Measurements from ENCODE around the gene LMOD2.
"Not testable (repeated sequence)": the region's sequence is repeated elsewhere in the genome, so short reads cannot be mapped to it uniquely, and the experiment has no call there.

Gene LMOD2

GRCh38 chr7:123655614-123656013 is at the start of gene LMOD2:
LMOD2 (plus strand) TSS chr7:123655866; CDS start chr7:123655964, 98 bp downstream.
- DNase-seq (ENCODE audit: low read depth in 2 of 2): no peak

- no peak for DNase-seq (ENCODE audit: low read depth in 2 of 2)
Observed at GRCh38 chr7:123607423-123607975, 48.2 kb upstream of the LMOD2 start.

GRCh38 chr7:123608991-123609882 is 46.4 kb upstream of the LMOD2 start:
- DNase-seq (ENCODE audit: low read depth in 2 of 2): no peak

- DNase-seq (ENCODE audit: low read depth in 2 of 2): no peak
Observed at GRCh38 chr7:123609883-123610239, 45.8 kb upstream of the LMOD2 start.

GRCh38 chr7:123612024-123612423 is 43.6 kb upstream of the LMOD2 start:
- no peak for DNase-seq (ENCODE audit: low read depth in 2 of 2)

GRCh38 chr7:123615344-123615743 is 40.3 kb upstream of the LMOD2 start:
- DNase-seq (ENCODE audit: low read depth in 2 of 2): no peak

GRCh38 chr7:123616223-123616622 is 39.4 kb upstream of the LMOD2 start:
- DNase-seq (ENCODE audit: low read depth in 2 of 2): no peak

GRCh38 chr7:123621707-123622106 is 34.0 kb upstream of the LMOD2 start:
- no peak for DNase-seq (ENCODE audit: low read depth in 2 of 2)

- no peak for DNase-seq (ENCODE audit: low read depth in 2 of 2)
Observed at GRCh38 chr7:123622660-123623386, 32.8 kb upstream of the LMOD2 start.

GRCh38 chr7:123624527-123625183 is 31.0 kb upstream of the LMOD2 start:
- DNase-seq (ENCODE audit: low read depth in 2 of 2): peak; percentile 47 to 70

GRCh38 chr7:123625254-123625653 is 30.4 kb upstream of the LMOD2 start:
- no peak for DNase-seq (ENCODE audit: low read depth in 2 of 2)

GRCh38 chr7:123627851-123628250 is 27.8 kb upstream of the LMOD2 start:
- no peak for DNase-seq (ENCODE audit: low read depth in 2 of 2)

- DNase-seq (ENCODE audit: low read depth in 2 of 2): no peak
Observed at GRCh38 chr7:123628829-123629228, 26.8 kb upstream of the LMOD2 start.

GRCh38 chr7:123629281-123629680 is 26.4 kb upstream of the LMOD2 start:
- no peak for DNase-seq (ENCODE audit: low read depth in 2 of 2)

- no peak for DNase-seq (ENCODE audit: low read depth in 2 of 2)
Observed at GRCh38 chr7:123632808-123633207, 22.9 kb upstream of the LMOD2 start.

GRCh38 chr7:123633553-123633952 is 22.1 kb upstream of the LMOD2 start:
- no peak for DNase-seq (ENCODE audit: low read depth in 2 of 2)

GRCh38 chr7:123634011-123634573 is 21.6 kb upstream of the LMOD2 start:
- DNase-seq (ENCODE audit: low read depth in 2 of 2): not testable (repeated sequence)

- no peak for DNase-seq (ENCODE audit: low read depth in 2 of 2)
Observed at GRCh38 chr7:123635551-123636359, 19.9 kb upstream of the LMOD2 start.

- DNase-seq (ENCODE audit: low read depth in 2 of 2): no peak
Observed at GRCh38 chr7:123637203-123637602, 18.5 kb upstream of the LMOD2 start.

GRCh38 chr7:123637878-123638277 is 17.8 kb upstream of the LMOD2 start:
- no peak for DNase-seq (ENCODE audit: low read depth in 2 of 2)

GRCh38 chr7:123639631-123640030 is 16.0 kb upstream of the LMOD2 start:
- no peak for DNase-seq (ENCODE audit: low read depth in 2 of 2)

All from stimulated activated CD4-positive, alpha-beta T cell treated with anti-CD3 and anti-CD28 coated beads, Interleukin-4, amount 100 ng/mL, for 48 hours (primary cell).